GM06990 (cell line): ENCODE data around the gene RHBDL3.
"Not testable (repeated sequence)": the region's sequence is repeated elsewhere in the genome, so short reads cannot be mapped to it uniquely, and the experiment has no call there.

Experiments used
- DNase-seq: peaks from one replicate; pipeline ENCODE4 v3.0.0-alpha.2; 2011; ENCODE audit not compliant: insufficient read length; ENCODE audit errors: extremely low read depth
- H3K27me3 ChIP-seq: replicated peaks from 2 replicates; pipeline ENCODE4 v1.6.0; 2011; ENCODE audit warnings: low read length; ENCODE audit not compliant: control insufficient read depth, insufficient read depth
- H3K36me3 ChIP-seq: 2 replicates; pipeline ENCODE4 v1.5.1; 2011; ENCODE audit warnings: low read length; ENCODE audit not compliant: control insufficient read depth, insufficient read depth
- H3K4me3 ChIP-seq: replicated peaks from 2 replicates; pipeline ENCODE4 v1.5.1; 2011; ENCODE audit warnings: low read depth, mild to moderate bottlenecking, control low read depth, low read length
- CTCF ChIP-seq: IDR thresholded peaks from 2 replicates; pipeline ENCODE4 v1.5.1; 2011; ENCODE audit warnings: low read length, control low read depth, mild to moderate bottlenecking, inconsistent platforms; ENCODE audit not compliant: insufficient read depth, poor library complexity, severe bottlenecking

Gene RHBDL3

GRCh38 chr17:32311028-32311536 lies 45.5 kb downstream of the RHBDL3 start:
- Histone ChIP-seq H3K27me3 (no peaks in the 10 kb centered on the region; the same call in 1 of the 2 replicates), H3K36me3 (no peaks in the 10 kb centered on the region), H3K4me3 (no peak overlapping the region)
- TF ChIP-seq CTCF, result no peak
- no peak for DNase-seq

GRCh38 chr17:32314636-32315035 lies 49.0 kb downstream of the RHBDL3 start:
- TF ChIP-seq CTCF, result no peak
- H3K36me3 ChIP-seq, result no peaks in the 10 kb centered on the region
- no peaks in the 10 kb centered on the region; the same call in 1 of the 2 replicates for H3K27me3 ChIP-seq
- DNase-seq, result no peak
- H3K4me3 ChIP-seq, result no peak overlapping the region

- H3K36me3 ChIP-seq, result no peaks in the 10 kb centered on the region
- DNase-seq, result no peak
- no peak for TF ChIP-seq CTCF
- H3K27me3 ChIP-seq, result no peaks in the 10 kb centered on the region; the same call in 1 of the 2 replicates
- H3K4me3 ChIP-seq, result no peak overlapping the region
Observed at GRCh38 chr17:32315171-32315570, 49.5 kb downstream of the RHBDL3 start.

- not testable (repeated sequence) for H3K27me3 ChIP-seq
Observed at GRCh38 chr17:32316653-32317052, 51.0 kb downstream of the RHBDL3 start.

GRCh38 chr17:32317353-32317752 lies 51.7 kb downstream of the RHBDL3 start:
- no peak for TF ChIP-seq CTCF

More at GRCh38 chr17:32316653-32317052, 51.0 kb downstream of the RHBDL3 start:
- not testable (repeated sequence) for DNase-seq, H3K4me3 ChIP-seq, H3K36me3 ChIP-seq

GRCh38 chr17:32318071-32318470 lies 52.4 kb downstream of the RHBDL3 start:
- no peak for DNase-seq
- TF ChIP-seq CTCF, result no peak
- Histone ChIP-seq H3K27me3 (no peaks in the 10 kb centered on the region; the same call in 1 of the 2 replicates), H3K36me3 (no peaks in the 10 kb centered on the region), H3K4me3 (no peak overlapping the region)

More at GRCh38 chr17:32317353-32317752, 51.7 kb downstream of the RHBDL3 start:
- no peak for DNase-seq
- no peak overlapping the region for H3K4me3 ChIP-seq
- H3K27me3 ChIP-seq, result no peaks in the 10 kb centered on the region; the same call in 1 of the 2 replicates
- H3K36me3 ChIP-seq, result no peaks in the 10 kb centered on the region
